Epithelial cell of prostate (primary cell): ENCODE measurements around the gene PHYH.
"Not testable (repeated sequence)": the region's sequence is repeated elsewhere in the genome, so short reads cannot be mapped to it uniquely, and the experiment has no call there.

Experiments used
- DNase-seq: peaks from one replicate; pipeline ENCODE4 v3.0.0-alpha.2; 2011; ENCODE audit warnings: low read depth, low spot score
- H3K27ac ChIP-seq: fragments of 450-650 bp; 2 replicates; pipeline ENCODE4 v1.5.1; 2017; ENCODE audit warnings: mild to moderate bottlenecking

PHYH gene

GRCh38 chr10:13322615-13323148 is 22.8 kb upstream of the PHYH start:
- no peak for DNase-seq

GRCh38 chr10:13321576-13321975 is 21.7 kb upstream of the PHYH start:
- H3K27ac ChIP-seq: no peak overlapping the region
- no peak for DNase-seq

More at GRCh38 chr10:13322615-13323148, 22.8 kb upstream of the PHYH start:
- H3K27ac ChIP-seq: no peak overlapping the region

GRCh38 chr10:13319166-13319565 is 19.3 kb upstream of the PHYH start:
- DNase-seq: no peak
- H3K27ac ChIP-seq: no peak overlapping the region

- H3K27ac ChIP-seq: no peak overlapping the region
- DNase-seq: no peak
Observed at GRCh38 chr10:13317474-13317873, 17.6 kb upstream of the PHYH start.

- H3K27ac ChIP-seq: no peak overlapping the region
- DNase-seq: no peak
Observed at GRCh38 chr10:13316635-13317311, 16.9 kb upstream of the PHYH start.

- H3K27ac ChIP-seq: no peak overlapping the region
- no peak for DNase-seq
Observed at GRCh38 chr10:13315361-13315760, 15.5 kb upstream of the PHYH start.

GRCh38 chr10:13311177-13311575 is 11.3 kb upstream of the PHYH start:
- DNase-seq: no peak
- no peak overlapping the region for H3K27ac ChIP-seq

DNA sequence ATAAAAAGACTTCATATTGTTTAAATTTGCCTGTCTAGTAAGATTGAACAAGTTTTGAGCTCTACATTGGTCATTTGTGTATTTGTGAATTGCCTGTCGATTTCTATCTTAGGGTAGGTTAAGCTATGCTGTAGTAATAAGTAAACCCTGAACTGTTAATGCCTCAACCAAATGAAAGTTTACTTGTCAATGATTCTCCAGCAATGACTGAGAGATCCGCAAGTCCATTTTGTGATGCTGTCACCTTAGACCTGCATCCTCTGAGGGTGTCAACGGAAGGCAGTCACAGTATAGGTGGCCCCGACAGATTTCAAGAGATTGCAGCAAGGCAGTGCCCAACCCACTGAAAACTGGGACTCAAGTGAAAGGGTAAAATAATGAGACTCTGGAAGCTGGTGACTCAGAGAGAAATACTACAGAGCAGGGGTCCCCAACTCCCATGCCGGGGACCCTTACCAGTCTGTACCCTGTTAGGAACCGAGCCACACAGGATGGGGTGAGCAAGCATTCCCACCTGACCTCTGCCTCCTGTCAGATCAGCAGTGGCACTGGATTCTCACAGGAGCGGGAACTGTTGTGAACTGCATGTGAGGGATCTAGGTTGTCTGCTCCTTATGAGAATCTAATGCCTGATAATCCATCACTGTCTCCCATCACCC is 10.8 kb upstream of the PHYH start:
- no peak overlapping the region for H3K27ac ChIP-seq
- DNase-seq: no peak

DNA sequence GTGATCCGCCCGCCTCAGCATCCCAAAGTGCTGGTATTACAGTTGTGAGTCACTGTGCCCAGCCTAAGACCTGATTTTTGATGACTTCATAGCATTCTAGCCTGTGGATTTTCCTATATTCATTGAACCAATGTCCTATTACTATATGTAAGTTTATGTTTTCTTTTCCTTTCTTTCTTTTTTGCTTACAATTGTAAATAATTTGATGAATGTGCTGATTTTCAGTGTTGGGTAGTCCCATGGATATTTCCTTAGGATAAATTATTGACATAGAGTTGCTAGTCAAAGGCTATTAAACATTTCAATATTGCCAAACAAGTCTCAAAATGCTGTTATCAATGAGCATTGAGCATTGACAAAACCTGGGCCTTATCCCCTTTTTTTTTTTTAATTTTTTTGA is 9.9 kb upstream of the PHYH start:
- DNase-seq: no peak
- H3K27ac ChIP-seq: no peak overlapping the region

DNA sequence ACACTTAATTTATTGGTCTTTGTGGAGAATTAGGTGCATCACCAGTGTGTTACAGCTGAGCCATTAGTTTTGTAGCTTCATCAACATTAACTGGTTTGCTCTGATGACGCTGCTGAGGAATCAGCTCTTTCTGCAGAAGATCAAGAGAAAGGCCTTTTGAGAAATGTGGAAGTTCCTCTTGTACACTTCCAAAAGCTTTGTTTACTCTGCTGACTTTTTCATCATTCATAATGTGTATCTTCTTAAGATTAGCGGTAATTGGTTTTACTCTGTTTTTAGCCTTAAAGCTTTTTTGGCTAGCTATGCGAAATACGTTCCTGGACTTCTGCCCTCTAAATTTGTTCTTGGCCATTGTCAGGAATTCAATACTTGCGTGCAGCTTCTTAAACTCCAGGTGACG is 8.2 kb upstream of the PHYH start:
- H3K27ac ChIP-seq: no peak overlapping the region
- no peak for DNase-seq

- H3K27ac ChIP-seq: no peak overlapping the region
- no peak for DNase-seq
Observed at GRCh38 chr10:13306103-13306502, 6.2 kb upstream of the PHYH start.

DNA sequence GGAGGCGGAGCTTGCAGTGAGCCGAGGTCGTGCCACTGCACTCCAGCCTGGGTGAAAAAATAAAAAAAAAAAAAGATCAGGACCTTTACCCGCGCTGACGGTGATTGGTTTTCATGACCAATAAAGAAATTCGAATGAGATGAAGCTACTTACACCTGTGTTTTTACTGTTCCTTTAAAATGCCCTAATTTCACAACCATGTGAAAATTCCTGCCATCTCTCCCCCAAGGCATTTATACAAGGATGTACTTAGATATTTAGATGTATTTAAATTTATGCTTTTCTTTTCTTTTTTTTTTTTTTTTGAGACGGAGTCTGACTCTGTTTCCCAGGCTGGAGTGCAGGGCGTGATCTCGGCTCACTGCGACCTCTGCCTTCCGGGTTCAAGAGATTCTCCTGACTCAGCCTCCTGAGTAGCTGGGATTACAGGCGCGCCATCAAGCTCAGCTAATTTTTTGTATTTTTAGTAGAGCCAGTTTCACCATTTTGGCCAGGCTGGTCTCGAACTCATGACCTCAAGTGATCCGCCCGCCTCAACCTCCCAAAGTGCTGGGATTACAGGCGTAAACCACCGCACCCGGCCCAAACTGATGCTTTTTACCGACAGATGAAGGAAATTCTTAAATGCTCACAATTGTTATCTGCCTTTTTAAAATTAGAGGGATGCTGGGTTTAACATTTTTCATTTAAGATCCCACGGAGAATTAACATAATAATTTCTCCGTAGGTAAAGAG is 3.1 kb upstream of the PHYH start:
- no peak overlapping the region for H3K27ac ChIP-seq
- DNase-seq: no peak

GRCh38 chr10:13298748-13299436 is 972 bp downstream of the PHYH start:
- DNase-seq: no peak
- peak overlapping the region; percentile 39 for H3K27ac ChIP-seq

DNA sequence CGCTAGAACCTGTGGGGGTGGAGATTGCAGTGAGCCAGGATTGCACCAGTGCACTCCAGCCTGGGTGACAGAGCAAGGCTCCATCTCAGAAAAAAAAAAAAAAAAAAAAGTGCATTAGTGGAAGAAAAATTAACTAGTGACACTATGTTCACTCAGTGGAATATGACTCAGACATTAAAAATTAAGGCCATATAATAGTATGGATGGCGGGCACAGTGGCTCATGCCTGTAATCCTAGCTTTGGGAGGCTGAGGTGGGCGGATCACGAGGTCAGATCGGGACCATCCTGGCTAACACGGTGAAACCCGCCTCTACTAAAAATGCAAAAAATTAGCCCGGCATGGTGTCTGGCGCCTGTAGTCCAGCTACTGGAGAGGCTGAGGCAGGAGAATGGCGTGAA is 3.4 kb downstream of the PHYH start:
- H3K27ac ChIP-seq: no peak overlapping the region
- no peak for DNase-seq

- H3K27ac ChIP-seq: no peak overlapping the region
- DNase-seq: no peak
Observed at GRCh38 chr10:13294784-13295183, 5.1 kb downstream of the PHYH start.

DNA sequence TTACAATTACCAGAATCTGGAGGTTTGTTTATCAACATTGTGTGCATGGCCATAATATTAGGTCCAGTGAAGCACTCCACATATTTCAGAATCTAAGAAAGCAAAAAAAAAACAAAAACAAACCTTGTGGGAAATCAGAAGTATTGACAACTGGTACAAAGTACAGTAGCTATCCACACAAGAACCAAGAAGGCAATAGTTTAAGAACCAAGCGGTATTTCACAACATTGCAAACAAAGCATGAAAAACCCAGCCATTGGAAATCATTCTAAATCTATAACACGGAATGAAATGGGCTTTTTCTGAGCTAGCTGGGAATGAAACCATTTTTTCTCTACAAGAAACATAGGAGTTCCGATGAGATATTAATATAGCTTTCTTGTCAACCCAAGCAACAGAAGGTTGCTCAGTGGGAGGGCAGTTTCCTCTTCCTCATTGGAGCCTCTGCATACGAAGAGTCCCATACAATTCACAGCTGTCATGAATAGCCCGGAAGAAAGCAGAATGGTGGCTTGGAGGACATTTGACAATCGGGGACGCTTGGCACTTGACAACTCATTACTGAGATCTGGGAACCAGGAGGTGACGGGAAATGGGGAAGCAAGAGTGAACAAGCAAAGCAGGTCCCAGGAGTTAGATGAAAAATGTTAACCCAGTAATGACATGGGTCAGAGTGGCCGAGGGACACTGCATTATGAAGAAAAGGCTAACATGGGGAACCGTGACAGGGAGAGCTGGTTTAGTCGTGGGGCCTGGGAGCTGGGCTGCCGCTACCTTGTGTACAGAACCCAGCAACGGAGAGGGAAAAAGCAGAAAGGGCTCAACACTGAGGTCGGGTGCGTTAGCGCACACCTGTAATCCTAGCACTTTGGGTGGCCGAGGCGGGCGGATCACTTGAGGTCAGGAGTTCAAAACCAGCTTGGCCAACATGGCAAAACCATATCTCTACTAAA is 7.8 kb downstream of the PHYH start:
- H3K27ac ChIP-seq: no peak overlapping the region
- DNase-seq: no peak

GRCh38 chr10:13291061-13291460 is 8.8 kb downstream of the PHYH start:
- no peak for DNase-seq
- H3K27ac ChIP-seq: no peak overlapping the region

- no peak for DNase-seq
- no peak overlapping the region for H3K27ac ChIP-seq
Observed at GRCh38 chr10:13284050-13284449, 15.8 kb downstream of the PHYH start.

- not testable (repeated sequence) for H3K27ac ChIP-seq
Observed at GRCh38 chr10:13282348-13282747, 17.5 kb downstream of the PHYH start.

More at GRCh38 chr10:13282348-13282747, 17.5 kb downstream of the PHYH start:
- not testable (repeated sequence) for DNase-seq
